GM18502 (cell line): ENCODE data around the gene SLTM.
"Not testable (repeated sequence)": the region's sequence is repeated elsewhere in the genome, so short reads cannot be mapped to it uniquely, and the experiment has no call there.

Experiments used
- ATAC-seq: cut with Tn5 transposase; IDR thresholded peaks from one replicate; pipeline ENCODE4 v1.9.1; 2021; ENCODE audit warnings: mild to moderate bottlenecking; ENCODE audit not compliant: unreplicated experiment, poor library complexity

The SLTM gene

GRCh38 chr15:58929891-58930416, 3.5 kb downstream of the SLTM start:
- ATAC-seq: no peak

- no peak for ATAC-seq
Measured at GRCh38 chr15:58926823-58927222, 6.7 kb downstream of the SLTM start.

GRCh38 chr15:58924327-58924726, 9.2 kb downstream of the SLTM start:
- no peak for ATAC-seq

GRCh38 chr15:58923696-58924300, 9.7 kb downstream of the SLTM start:
- ATAC-seq: no peak

- no peak for ATAC-seq
Measured at GRCh38 chr15:58923284-58923683, 10.2 kb downstream of the SLTM start.

- ATAC-seq: no peak
Measured at GRCh38 chr15:58921267-58921790, 12.2 kb downstream of the SLTM start.

GRCh38 chr15:58920447-58920846, 13.0 kb downstream of the SLTM start:
- not testable (repeated sequence) for ATAC-seq

- no peak for ATAC-seq
Measured at GRCh38 chr15:58919232-58919631, 14.2 kb downstream of the SLTM start.

GRCh38 chr15:58918239-58918638, 15.2 kb downstream of the SLTM start:
- ATAC-seq: no peak

GRCh38 chr15:58917613-58918129, 15.8 kb downstream of the SLTM start:
- not testable (repeated sequence) for ATAC-seq

GRCh38 chr15:58916962-58917361, 16.5 kb downstream of the SLTM start:
- no peak for ATAC-seq

GRCh38 chr15:58910456-58910855, 23.0 kb downstream of the SLTM start:
- no peak for ATAC-seq

- no peak for ATAC-seq
Measured at GRCh38 chr15:58909616-58910015, 23.9 kb downstream of the SLTM start.

GRCh38 chr15:58908550-58909309, 24.7 kb downstream of the SLTM start:
- no peak for ATAC-seq

- no peak for ATAC-seq
Measured at GRCh38 chr15:58900631-58901030, 32.8 kb downstream of the SLTM start.

GRCh38 chr15:58898150-58898680, 35.3 kb downstream of the SLTM start:
- no peak for ATAC-seq

GRCh38 chr15:58889363-58889762, 44.1 kb downstream of the SLTM start:
- no peak for ATAC-seq

- ATAC-seq: no peak
Measured at GRCh38 chr15:58886921-58887320, 46.6 kb downstream of the SLTM start.

GRCh38 chr15:58883926-58884325, 49.6 kb downstream of the SLTM start:
- not testable (repeated sequence) for ATAC-seq

GRCh38 chr15:58882243-58882642, 51.2 kb downstream of the SLTM start:
- ATAC-seq: no peak

GRCh38 chr15:58880320-58880719, 53.2 kb downstream of the SLTM start:
- no peak for ATAC-seq
